ENCODE measurements around the gene PLEKHH1. TPM values are rescaled to one million over a fixed set of nuclear protein-coding genes. Genes with fewer than 3 reads are reported as not detected.

Gene PLEKHH1
- total and polyA plus RNA-seq, 2 of the 8 experiments (the other 6 are each of a cell fraction or from before 2014, with no cell fraction given): 28.3 to 33.3 TPM

GRCh38 chr14:67574806-67575205 is 41.7 kb downstream of the PLEKHH1 start (continued):
- no peak for TF ChIP-seq CBX8 (IDR thresholded peaks at IDR 0.05; ENCODE audit: borderline replicate concordance, low read depth, low read length)
- no peak for TF ChIP-seq EP300 (IDR thresholded peaks at IDR 0.05; ENCODE audit: borderline replicate concordance in 1 of 2, low read depth in 2 of 2, low read length in 2 of 2)
- no peak for TF ChIP-seq MAX (IDR thresholded peaks at IDR 0.05)
- TF ChIP-seq RFX5 (IDR thresholded peaks at IDR 0.05; ENCODE audit: borderline replicate concordance, low read depth, low read length): no peak
